H7 (cell line): Measurements from ENCODE around the gene ZNF592. TPM values are rescaled to one million over a fixed set of nuclear protein-coding genes. Genes with fewer than 3 reads are reported as not detected.

Experiments
- DNase-seq: peaks from one replicate; pipeline ENCODE4 v3.0.0; 2012
- H3K27me3 ChIP-seq: 2 replicates; pipeline ENCODE4 v1.6.0; 2011; ENCODE audit warnings: mild to moderate bottlenecking, low read length; ENCODE audit not compliant: control insufficient read depth, insufficient read depth
- H3K36me3 ChIP-seq: replicated peaks from 2 replicates; pipeline ENCODE4 v1.5.1; 2011; ENCODE audit warnings: low read length; ENCODE audit not compliant: control insufficient read depth, insufficient read depth
- H3K4me3 ChIP-seq: 2 replicates; pipeline ENCODE4 v1.5.1; 2011; ENCODE audit warnings: low read depth, mild to moderate bottlenecking, control low read depth, low read length, moderate library complexity; ENCODE audit not compliant: insufficient read depth
- total RNA-seq: library from RNA; depleted of rRNA; stranded (reverse); fragments of >200 nt; shearing (Covaris generic); gene quantifications from 2 replicates; pipeline ENCODE4 v1.2.3, GENCODE V29; 2014; rRNA removed

Gene ZNF592, protein sequence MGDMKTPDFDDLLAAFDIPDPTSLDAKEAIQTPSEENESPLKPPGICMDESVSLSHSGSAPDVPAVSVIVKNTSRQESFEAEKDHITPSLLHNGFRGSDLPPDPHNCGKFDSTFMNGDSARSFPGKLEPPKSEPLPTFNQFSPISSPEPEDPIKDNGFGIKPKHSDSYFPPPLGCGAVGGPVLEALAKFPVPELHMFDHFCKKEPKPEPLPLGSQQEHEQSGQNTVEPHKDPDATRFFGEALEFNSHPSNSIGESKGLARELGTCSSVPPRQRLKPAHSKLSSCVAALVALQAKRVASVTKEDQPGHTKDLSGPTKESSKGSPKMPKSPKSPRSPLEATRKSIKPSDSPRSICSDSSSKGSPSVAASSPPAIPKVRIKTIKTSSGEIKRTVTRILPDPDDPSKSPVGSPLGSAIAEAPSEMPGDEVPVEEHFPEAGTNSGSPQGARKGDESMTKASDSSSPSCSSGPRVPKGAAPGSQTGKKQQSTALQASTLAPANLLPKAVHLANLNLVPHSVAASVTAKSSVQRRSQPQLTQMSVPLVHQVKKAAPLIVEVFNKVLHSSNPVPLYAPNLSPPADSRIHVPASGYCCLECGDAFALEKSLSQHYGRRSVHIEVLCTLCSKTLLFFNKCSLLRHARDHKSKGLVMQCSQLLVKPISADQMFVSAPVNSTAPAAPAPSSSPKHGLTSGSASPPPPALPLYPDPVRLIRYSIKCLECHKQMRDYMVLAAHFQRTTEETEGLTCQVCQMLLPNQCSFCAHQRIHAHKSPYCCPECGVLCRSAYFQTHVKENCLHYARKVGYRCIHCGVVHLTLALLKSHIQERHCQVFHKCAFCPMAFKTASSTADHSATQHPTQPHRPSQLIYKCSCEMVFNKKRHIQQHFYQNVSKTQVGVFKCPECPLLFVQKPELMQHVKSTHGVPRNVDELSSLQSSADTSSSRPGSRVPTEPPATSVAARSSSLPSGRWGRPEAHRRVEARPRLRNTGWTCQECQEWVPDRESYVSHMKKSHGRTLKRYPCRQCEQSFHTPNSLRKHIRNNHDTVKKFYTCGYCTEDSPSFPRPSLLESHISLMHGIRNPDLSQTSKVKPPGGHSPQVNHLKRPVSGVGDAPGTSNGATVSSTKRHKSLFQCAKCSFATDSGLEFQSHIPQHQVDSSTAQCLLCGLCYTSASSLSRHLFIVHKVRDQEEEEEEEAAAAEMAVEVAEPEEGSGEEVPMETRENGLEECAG (N-terminal part only)
- total RNA-seq: 17.0 and 17.6 TPM in 2 replicates

DNA sequence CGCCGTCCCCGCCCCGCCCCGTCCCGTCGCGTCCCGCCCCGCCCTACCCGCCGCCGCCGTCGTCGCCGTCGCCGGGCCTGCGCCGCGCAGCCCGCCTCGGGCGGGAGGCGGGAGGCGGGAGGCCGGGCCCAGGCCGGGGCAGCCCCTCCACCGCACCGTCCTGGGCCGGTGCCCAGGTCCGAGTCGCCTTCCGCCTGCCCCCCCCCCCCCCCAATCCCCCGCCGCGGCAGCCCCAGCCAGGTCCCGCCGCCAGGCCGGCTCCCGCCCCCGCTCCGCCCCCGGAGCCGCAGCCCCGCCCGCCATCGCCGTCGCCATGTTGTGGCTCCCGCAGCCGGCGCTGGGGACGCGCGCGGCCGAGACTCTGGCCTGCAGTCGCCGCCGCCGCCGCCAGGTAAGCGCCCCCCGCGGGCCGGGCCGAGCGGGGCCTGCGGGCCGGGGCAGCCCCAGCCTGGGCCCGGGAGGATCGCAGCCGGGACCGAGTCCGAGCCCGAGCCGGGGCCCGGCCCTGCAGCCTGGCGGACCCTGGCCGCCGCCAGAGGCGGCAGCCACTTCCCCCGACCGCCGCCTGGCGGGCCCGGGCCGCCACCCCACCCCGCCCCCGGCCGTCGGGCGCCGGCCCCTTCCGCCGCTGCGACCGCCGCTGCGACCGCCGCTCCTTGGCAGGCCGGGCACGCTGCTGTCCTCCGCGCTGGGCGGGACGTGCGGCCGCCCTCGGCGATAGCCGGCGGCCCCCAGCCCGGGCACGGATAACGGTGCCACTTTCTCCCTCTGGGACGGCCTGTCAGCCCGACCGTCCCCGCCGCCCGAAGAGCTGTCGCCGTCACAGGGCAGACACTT is at the start of gene ZNF592:
Gene ZNF592 (plus strand): TSS at position 319 of the 837 bp plus-strand sequence. CDS start 34,084 bp downstream, outside the sequence.
- H3K36me3 ChIP-seq: no peaks in the 10 kb centered on the region

DNA sequence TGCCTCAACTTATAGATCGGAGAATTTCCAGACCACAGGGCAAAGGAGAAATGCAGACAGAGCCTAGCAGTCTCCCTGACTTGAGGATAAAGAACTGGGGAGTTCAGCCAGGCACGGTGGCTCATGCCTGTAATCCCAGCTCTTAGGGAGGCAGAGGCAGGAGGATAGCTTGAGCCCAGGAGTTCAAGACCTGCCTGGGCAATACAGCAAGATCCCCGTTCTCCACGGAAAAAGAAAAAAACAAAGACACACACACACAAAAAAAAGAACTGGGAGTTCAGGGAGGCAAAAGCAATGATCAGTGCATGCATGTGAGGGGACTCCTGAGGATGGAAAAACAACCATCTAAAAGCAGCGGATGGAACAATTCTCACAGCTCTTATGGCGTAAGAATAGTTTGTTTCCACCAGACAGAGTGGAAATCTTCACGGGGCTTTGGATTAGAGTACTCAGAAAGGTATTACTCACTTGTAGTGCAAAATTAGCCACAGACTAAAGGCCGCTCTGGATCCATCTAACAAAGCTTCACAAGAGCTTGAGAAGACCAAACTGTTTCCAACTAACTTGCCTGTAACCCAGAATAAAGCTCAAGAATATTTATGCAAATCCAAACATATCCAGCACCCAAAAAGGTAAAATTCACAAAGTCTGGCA is 48.7 kb upstream of the ZNF592 start:
- Histone ChIP-seq H3K36me3 (no peaks in the 10 kb centered on the region), H3K4me3 (no peak overlapping the region), H3K27me3 (no peaks in the 10 kb centered on the region)
- no peak for DNase-seq

More for the DNA sequence above, at the start of gene ZNF592:
- DNase-seq: peak; percentile 93
- no peaks in the 10 kb centered on the region for H3K27me3 ChIP-seq
- peak within 1 kb of the TSS; percentile 81 for H3K4me3 ChIP-seq

- DNase-seq: no peak
- no peaks in the 10 kb centered on the region for H3K36me3 ChIP-seq
These were observed 45.4 kb upstream of the ZNF592 start for GRCh38 chr15:84702961-84703482.

DNA sequence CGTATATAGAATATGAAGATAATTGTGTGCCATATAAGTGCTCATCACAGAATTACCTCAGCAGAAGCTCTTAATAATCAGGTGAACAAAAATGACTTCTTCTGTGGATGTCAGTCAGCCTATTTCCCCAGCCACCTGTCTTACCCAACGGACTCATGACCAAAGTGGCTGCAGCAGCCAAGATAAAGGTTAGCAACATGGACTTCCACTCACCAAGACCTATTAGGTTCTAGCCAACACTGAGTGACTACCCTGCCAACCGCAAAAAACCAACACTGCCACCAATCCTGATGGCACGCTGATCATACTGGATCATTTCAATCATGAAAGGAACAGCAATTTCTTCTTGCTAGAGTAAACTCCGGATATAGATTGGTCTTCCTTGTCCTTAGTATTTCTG is 44.6 kb upstream of the ZNF592 start:
- H3K4me3 ChIP-seq: no peak overlapping the region
- no peaks in the 10 kb centered on the region for H3K36me3 ChIP-seq
- DNase-seq: no peak
- no peaks in the 10 kb centered on the region for H3K27me3 ChIP-seq

More at GRCh38 chr15:84702961-84703482, 45.4 kb upstream of the ZNF592 start:
- H3K27me3 ChIP-seq: no peaks in the 10 kb centered on the region
- no peak overlapping the region for H3K4me3 ChIP-seq

- H3K4me3 ChIP-seq: no peak overlapping the region
- H3K36me3 ChIP-seq: peaks cover 4% of the 10 kb centered on the region
- DNase-seq: no peak
- H3K27me3 ChIP-seq: no peaks in the 10 kb centered on the region
These were observed 34.0 kb upstream of the ZNF592 start for GRCh38 chr15:84714372-84714771.

DNA sequence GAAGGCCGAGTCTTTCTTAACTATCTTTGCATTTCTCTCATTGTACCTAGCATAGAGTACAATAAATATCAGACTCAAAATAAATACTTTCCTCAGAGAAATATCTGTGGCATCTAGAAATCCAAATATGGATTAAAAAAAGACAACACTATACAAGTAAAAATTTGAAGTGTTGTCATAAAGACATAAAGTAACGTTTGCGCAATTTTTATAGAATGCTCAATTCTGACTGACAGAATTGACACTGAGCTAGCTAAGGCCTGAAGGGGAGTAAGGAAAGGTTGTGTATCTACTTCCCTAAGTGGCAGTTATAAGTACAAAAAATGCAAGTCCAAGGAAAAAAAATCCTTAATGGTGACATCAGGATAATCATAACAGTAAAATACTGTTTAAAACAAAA is 33.6 kb upstream of the ZNF592 start:
- no peaks in the 10 kb centered on the region for H3K27me3 ChIP-seq
- H3K4me3 ChIP-seq: peak overlapping the region; percentile 71
- no peak for DNase-seq
- H3K36me3 ChIP-seq: peaks cover 4% of the 10 kb centered on the region

DNA sequence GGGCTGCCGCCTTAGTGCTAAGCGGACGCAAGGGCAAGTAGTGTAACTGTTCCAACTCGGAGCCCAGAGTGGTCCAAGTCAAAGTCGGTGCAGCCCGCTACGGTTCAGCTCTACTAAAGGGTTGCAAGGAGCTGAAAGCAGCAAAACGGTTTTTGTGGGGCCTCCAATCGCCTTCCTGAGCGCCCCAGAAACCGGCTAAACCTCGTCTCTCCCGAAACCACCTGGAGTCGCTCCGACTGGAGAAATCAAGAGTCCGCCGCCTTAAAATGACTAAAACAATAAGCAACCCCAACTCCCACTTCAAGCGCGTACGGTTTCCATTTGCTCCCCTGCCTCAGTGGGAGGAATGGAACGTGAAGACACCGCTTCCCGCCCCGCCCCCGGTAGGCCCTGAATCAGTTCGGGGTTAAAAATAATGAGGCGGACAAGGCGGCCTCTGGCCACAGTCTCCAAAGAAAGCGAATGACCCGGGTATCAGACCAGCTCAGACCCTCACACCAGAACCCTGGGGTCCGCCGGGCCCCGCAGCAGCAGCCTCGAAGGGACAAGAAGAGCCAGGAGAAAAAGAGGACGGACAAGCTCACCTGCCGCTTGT is 32.9 kb upstream of the ZNF592 start:
- Histone ChIP-seq H3K4me3 (peak overlapping the region; percentile 71), H3K27me3 (no peaks in the 10 kb centered on the region), H3K36me3 (peaks cover 4% of the 10 kb centered on the region)
- DNase-seq: peak; percentile 23

- peak; percentile 97 for DNase-seq
These were observed 32.2 kb upstream of the ZNF592 start, which contains the start of gene SEC11A for GRCh38 chr15:84716036-84716732. Gene SEC11A (minus strand): TSS chr15:84716139. CDS start chr15:84716075, 64 bp downstream.

DNA sequence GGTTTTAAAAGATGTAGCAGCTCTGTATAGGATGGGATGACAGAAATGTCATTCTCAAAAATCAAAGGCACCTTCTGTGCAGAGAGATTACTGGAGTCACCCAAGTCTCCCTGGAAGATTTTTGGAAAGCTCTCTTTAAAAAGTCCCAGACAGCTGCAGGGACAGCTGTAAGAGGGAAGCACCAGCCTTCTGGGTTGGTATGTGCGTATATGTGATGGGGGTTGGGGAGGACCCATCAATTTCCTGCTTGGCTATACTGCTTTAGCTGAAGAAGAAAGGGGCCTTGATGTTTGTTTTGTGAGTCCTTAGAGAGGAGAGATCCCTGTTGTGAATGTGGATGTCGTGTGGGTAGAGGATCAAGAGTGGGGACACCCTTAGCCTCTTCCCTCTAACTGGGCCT is 27.0 kb upstream of the ZNF592 start:
- Histone ChIP-seq H3K4me3 (no peak overlapping the region), H3K27me3 (no peaks in the 10 kb centered on the region), H3K36me3 (no peaks in the 10 kb centered on the region)
- DNase-seq: no peak

More at GRCh38 chr15:84716036-84716732, 32.2 kb upstream of the ZNF592 start, which contains the start of gene SEC11A:
- Histone ChIP-seq H3K4me3 (peak within 1 kb of the TSS; percentile 71), H3K27me3 (no peaks in the 10 kb centered on the region), H3K36me3 (peaks cover 1% of the 10 kb centered on the region)

GRCh38 chr15:84722628-84723027 is 25.8 kb upstream of the ZNF592 start:
- H3K27me3 ChIP-seq: no peaks in the 10 kb centered on the region
- no peak overlapping the region for H3K4me3 ChIP-seq
- H3K36me3 ChIP-seq: no peaks in the 10 kb centered on the region
- no peak for DNase-seq

DNA sequence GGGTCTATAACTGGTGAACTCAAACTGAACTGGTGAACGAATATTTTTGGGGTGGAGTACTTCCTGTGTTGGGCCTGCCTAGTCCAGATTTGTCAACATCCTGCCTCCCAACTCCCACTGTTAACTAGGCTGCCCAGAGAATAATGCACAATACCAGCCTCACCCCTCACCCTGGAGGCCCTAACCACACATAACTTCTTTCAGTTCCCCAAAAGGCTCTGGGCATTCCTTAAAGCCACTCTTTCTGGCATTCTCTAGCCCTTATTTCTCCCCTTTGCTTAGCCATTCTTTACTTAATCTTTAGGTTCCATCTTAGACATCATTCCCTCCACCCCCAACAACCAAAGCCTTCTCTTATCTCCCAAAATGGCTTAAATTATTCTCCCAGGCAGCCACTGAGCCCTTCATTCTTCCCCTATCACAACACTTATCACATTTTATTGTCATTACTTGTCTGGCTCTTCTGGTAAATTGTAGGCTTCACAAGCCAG is 23.3 kb upstream of the ZNF592 start:
- no peak overlapping the region for H3K4me3 ChIP-seq
- no peaks in the 10 kb centered on the region for H3K27me3 ChIP-seq
- no peaks in the 10 kb centered on the region for H3K36me3 ChIP-seq
- DNase-seq: no peak

- no peak for DNase-seq
- Histone ChIP-seq H3K36me3 (no peaks in the 10 kb centered on the region), H3K4me3 (no peak overlapping the region), H3K27me3 (no peaks in the 10 kb centered on the region)
These were observed 21.0 kb upstream of the ZNF592 start for GRCh38 chr15:84727429-84727828.
